SH-SY5Y (cell line): Measurements from ENCODE around the gene AGRN.

Source experiments
- GATA2 ChIP-seq: IDR thresholded peaks from 2 replicates; pipeline ENCODE4 v1.6.1; 2011; ENCODE audit warnings: mild to moderate bottlenecking, low read depth, low read length
- GATA3 ChIP-seq: IDR thresholded peaks from 2 replicates; pipeline ENCODE4 v1.6.1; 2011; ENCODE audit warnings: low read depth, mild to moderate bottlenecking, low read length, moderate library complexity

- TF ChIP-seq GATA3: no peak
- TF ChIP-seq GATA2: no peak
These were observed 559 bp upstream of the AGRN start for GRCh38 chr1:1019122-1019999.
